HepG2 (cell line): ENCODE results near the gene ATXN1L. TPM values are rescaled to one million over a fixed set of nuclear protein-coding genes. Genes with fewer than 3 reads are reported as not detected.
A peak's percentile ranks its signal among the peaks of the same experiment; 100 is the strongest.

Experiments used
- ATAC-seq: fragments of 200-7000 bp; cut with Tn5 transposase; 3 replicates; pipeline ENCODE4 v1.9.1; 2020; ENCODE audit warnings: mild to moderate bottlenecking, moderate library complexity
- BruUV-seq: library from RNA; stranded (reverse); fragments of 400-500 nt; replicated peaks from 2 replicates; lab custom pipeline; 2021; lab: Mats Ljungman, UMichigan
- CTCF ChIA-PET: fragments of 300-600 bp; formaldehyde crosslinking; extraction: SDS; loops from one replicate; lab custom pipeline; 2021; ENCODE audit warnings: low total read pairs, inconsistent platforms, low intra/inter-chr PET ratio; lab: Yijun Ruan, JAX
- POLR2A ChIA-PET: fragments of 350-600 bp; sonication (Branson Sonifier 250); formaldehyde crosslinking; loops from one replicate; lab custom pipeline; 2020; ENCODE audit warnings: antibody characterized with exemption, inconsistent platforms; lab: Yijun Ruan, JAX
- DNase-seq: peaks from one replicate; pipeline ENCODE4 v3.0.0-alpha.2; 2015; ENCODE audit warnings: low spot score
- FAIRE-seq: peaks from 3 replicates; lab custom pipeline; 2011; peaks lifted over from hg19 to GRCh38; lab: Jason Lieb, UNC
- H2AFZ ChIP-seq: one replicate; pipeline ENCODE4 v1.6.1; 2011; ENCODE audit warnings: low read length, inconsistent platforms
- H3K27ac ChIP-seq: fragments of 300-600 bp; 3 replicates; pipeline ENCODE4 v1.8.0; 2011; ENCODE audit warnings: mixed run types, mild to moderate bottlenecking, mixed read lengths, low read length, inconsistent platforms; ENCODE audit not compliant: insufficient read depth; ENCODE audit errors: extremely low read length
- H3K27me3 ChIP-seq, 2 experiments: fragments of 200-600 bp in 1 of 2; 2 replicates in 1 of 2; 3 replicates in 1 of 2; pipeline versions ENCODE4 v1.6.0 to v1.8.0; 2011; ENCODE audit warnings: low read length in 2 of 2, mild to moderate bottlenecking in 2 of 2, moderate library complexity in 2 of 2, inconsistent platforms in 1 of 2; ENCODE audit not compliant: insufficient read depth in 2 of 2, control insufficient read depth in 1 of 2
- H3K36me3 ChIP-seq, 2 experiments: fragments of 200-600 bp in 1 of 2; replicated peaks in 1 of 2; 2 replicates in 1 of 2; 3 replicates in 1 of 2; pipeline versions ENCODE4 v1.5.1 to v1.8.0; 2011; ENCODE audit warnings: low read length in 2 of 2, inconsistent platforms in 1 of 2; ENCODE audit not compliant: insufficient read depth in 2 of 2, control insufficient read depth in 1 of 2
- H3K4me1 ChIP-seq: 2 replicates; pipeline ENCODE4 v1.5.1; 2012; ENCODE audit warnings: low read length, inconsistent platforms; ENCODE audit not compliant: insufficient read depth
- H3K4me2 ChIP-seq: 2 replicates; pipeline ENCODE4 v1.6.0; 2011; ENCODE audit warnings: low read depth, low read length, inconsistent platforms
- H3K4me3 ChIP-seq, 3 experiments: fragments of 200-600 bp in 1 of 3; sonication (generic), shearing (Covaris generic) in 1 of 3; replicated peaks in 1 of 3; 2 replicates each; pipeline ENCODE4 v1.5.1; 2011 to 2016; ENCODE audit warnings: low read length in 3 of 3, inconsistent platforms in 2 of 3, low read depth in 2 of 3, mild to moderate bottlenecking in 2 of 3, control low read depth in 1 of 3, mixed read lengths in 1 of 3; ENCODE audit not compliant: insufficient read depth in 1 of 3
- H3K79me2 ChIP-seq: one replicate; pipeline ENCODE4 v1.6.1; 2011; ENCODE audit warnings: low read length, inconsistent platforms; ENCODE audit not compliant: insufficient read depth
- H3K9ac ChIP-seq: 2 replicates; pipeline ENCODE4 v1.6.0; 2011; ENCODE audit warnings: mild to moderate bottlenecking, low read depth, low read length, inconsistent platforms; ENCODE audit not compliant: insufficient read depth
- H3K9me3 ChIP-seq: 2 replicates; pipeline ENCODE4 v1.5.1; 2012; ENCODE audit warnings: mild to moderate bottlenecking, low read length
- H4K20me1 ChIP-seq: 2 replicates; pipeline ENCODE4 v1.6.0; 2011; ENCODE audit warnings: inconsistent platforms, mild to moderate bottlenecking, low read length, moderate library complexity; ENCODE audit not compliant: insufficient read depth
- ZMYM2 ChIP-seq: sonication (generic); formaldehyde crosslinking; IDR thresholded peaks from 2 replicates; pipeline ENCODE4 v1.8.0; 2022; ENCODE audit warnings: mild to moderate bottlenecking, missing genetic modification reagents
- ZNF7 ChIP-seq: IDR thresholded peaks from 2 replicates; pipeline ENCODE4 v1.6.1; 2016; ENCODE audit warnings: missing biosample characterization, missing genetic modification reagents
- ZSCAN22 ChIP-seq: sonication (generic); formaldehyde crosslinking; IDR thresholded peaks from 2 replicates; pipeline ENCODE4 v1.4.0; 2020; ENCODE audit warnings: mild to moderate bottlenecking, missing genetic modification reagents
- WGBS: methylation state at CpG from one replicate; pipeline ENCODE4 v1.1.6; 2017; ENCODE audit warnings: low lambda C conversion rate; 5-methylcytosine and 5-hydroxymethylcytosine counted together
- in situ Hi-C: cut with HindIII; loops from 2 replicates; pipeline ENCODE4 v1.10.0; 2017; ENCODE audit warnings: low pct_unique_long_range_greater_than_20kb; ENCODE audit not compliant: extremely low pct_ligation_motif_present
- intact Hi-C: fragments of 100-400 bp; cut with micrococcal nuclease; formaldehyde crosslinking; loops from one replicate; pipeline ENCODE4 v1.10.0; 2022; ENCODE audit not compliant: unreplicated experiment
- polyA plus RNA-seq, 8 experiments: library from polyadenylated mRNA; depleted of rRNA in 3 of 8; stranded (reverse) in 7 of 8; unstranded in 1 of 8; fragments of >200 nt; fragmentation: Illumina TruSeq in 4 of 8; extraction: Trizol in 4 of 8; gene quantifications; 2 replicates each; pipeline versions ENCODE4 v1.2.1 to v1.2.3, GENCODE V29; 2011 to 2016; ENCODE audit warnings: low read depth in 4 of 8, missing spikeins in 1 of 8, mixed read lengths in 1 of 8; ENCODE audit not compliant: insufficient read depth in 1 of 8
- total RNA-seq, 5 experiments: library from RNA; depleted of rRNA; stranded (reverse); fragments of >200 nt; fragmentation: Illumina TruSeq; extraction: Trizol; gene quantifications; 2 replicates each; pipeline ENCODE4 v1.2.3, GENCODE V29; 2016; ENCODE audit warnings: low read depth in 1 of 5
- TF ChIP-seq, protein P1 (sequence below), 2 experiments: sonication (generic) in 1 of 2; formaldehyde crosslinking in 1 of 2; IDR thresholded peaks; 2 replicates each; pipeline versions ENCODE4 v1.6.1 to v1.9.0; 2014 to 2022; ENCODE audit warnings: antibody characterized with exemption in 1 of 2, borderline replicate concordance in 1 of 2, inconsistent platforms in 1 of 2, low read depth in 1 of 2, missing genetic modification reagents in 1 of 2
- TF ChIP-seq, protein P2 (sequence below), 2 experiments: sonication (generic) in 1 of 2; formaldehyde crosslinking in 1 of 2; IDR thresholded peaks; 2 replicates each; pipeline versions ENCODE4 v1.5.1 to v1.6.1; 2011 to 2020; ENCODE audit warnings: borderline replicate concordance in 1 of 2, low read depth in 1 of 2, low read length in 1 of 2, mild to moderate bottlenecking in 1 of 2, missing genetic modification reagents in 1 of 2, moderate library complexity in 1 of 2
- TF ChIP-seq, protein P3 (sequence below): IDR thresholded peaks from 2 replicates; pipeline ENCODE4 v1.6.1; 2016; ENCODE audit warnings: low read depth
- TF ChIP-seq, protein P4 (sequence below): sonication (generic); formaldehyde crosslinking; IDR thresholded peaks from 2 replicates; pipeline ENCODE4 v1.5.0; 2020; ENCODE audit warnings: mild to moderate bottlenecking, missing genetic modification reagents

Gene ATXN1L
- total and polyA plus RNA-seq, 2 of the 13 experiments (the other 11 are each of a cell fraction or from before 2014, with no cell fraction given): 20.0 to 22.4 TPM

DNA sequence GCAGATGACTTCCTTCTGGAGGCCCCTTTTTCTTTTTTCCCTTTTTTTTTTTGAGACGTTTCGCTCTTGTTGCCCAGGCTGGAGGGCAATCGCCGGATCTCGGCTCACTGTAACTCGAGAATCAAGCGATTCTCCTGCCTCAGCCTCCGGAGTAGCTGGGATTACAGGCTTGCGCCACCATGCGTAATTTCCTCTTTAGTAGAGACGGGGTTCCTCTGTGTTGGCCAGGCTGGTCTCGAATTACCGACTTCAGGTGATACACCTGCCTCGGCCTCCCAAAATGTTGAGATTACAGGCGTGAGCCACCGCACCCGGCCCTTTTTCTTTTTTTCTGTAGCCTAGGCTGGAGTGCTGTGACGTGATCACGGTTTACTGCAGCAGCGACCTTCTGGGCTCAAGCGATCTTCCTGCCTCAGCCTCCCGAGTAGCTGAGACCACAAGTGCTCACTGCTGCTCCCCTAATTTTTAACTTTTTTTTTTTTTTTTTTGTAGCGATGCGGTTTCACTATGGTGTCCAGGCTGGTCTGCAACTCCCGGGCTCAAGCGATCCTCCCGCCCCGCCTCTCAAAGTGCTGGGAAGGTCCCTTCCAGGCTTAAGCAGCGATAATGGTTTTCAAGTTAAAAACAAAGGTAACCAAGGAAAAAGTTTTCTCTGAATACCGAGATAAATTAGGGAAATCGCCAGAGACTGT lies 48.6 kb downstream of the ATXN1L start:
- Histone ChIP-seq H3K79me2 (peaks cover 42% of the 10 kb centered on the region), H2AFZ (no peak overlapping the region), H3K4me3 (peak overlapping the region; percentile 85 to 98 (median 95)), H3K27me3 (no peaks in the 10 kb centered on the region; a peak in 1 of 5 replicates), H4K20me1 (peaks cover 30% of the 10 kb centered on the region), H3K4me2 (peak overlapping the region; percentile 100), H3K4me1 (peaks cover 50% of the 10 kb centered on the region), H3K36me3 (peaks cover 0 to 5% of the 10 kb centered on the region in 2 experiments; a peak in 1 of 5 replicates), H3K27ac (peak overlapping the region; percentile 95), H3K9ac (peak overlapping the region; percentile 98), H3K9me3 (no peaks in the 10 kb centered on the region)
- ATAC-seq: peak; percentile 26
- POLR2A ChIA-PET: interaction anchor here (0.7 to 4.9 kb wide), 13 partner anchors 9 to 199 kb away, joined by 3 to 59 read pairs (median 4); partner anchors contain the start of genes AP1G1, DHX38, HPR and TXNL4B
- peak; percentile 56 for DNase-seq
- CTCF ChIA-PET: no interaction called here
- intact Hi-C loops (loop anchor here (2.0 kb wide), 1 partner anchor 66 kb away; no protein-coding TSS in a partner anchor), in situ Hi-C loops (no loop called here)
- WGBS: 1% methylated on average over 31 of the region's 31 CpGs
- peak; percentile 44 for FAIRE-seq
- TSS peak; percentile 89 for BruUV-seq
- TF ChIP-seq, protein P1, sequence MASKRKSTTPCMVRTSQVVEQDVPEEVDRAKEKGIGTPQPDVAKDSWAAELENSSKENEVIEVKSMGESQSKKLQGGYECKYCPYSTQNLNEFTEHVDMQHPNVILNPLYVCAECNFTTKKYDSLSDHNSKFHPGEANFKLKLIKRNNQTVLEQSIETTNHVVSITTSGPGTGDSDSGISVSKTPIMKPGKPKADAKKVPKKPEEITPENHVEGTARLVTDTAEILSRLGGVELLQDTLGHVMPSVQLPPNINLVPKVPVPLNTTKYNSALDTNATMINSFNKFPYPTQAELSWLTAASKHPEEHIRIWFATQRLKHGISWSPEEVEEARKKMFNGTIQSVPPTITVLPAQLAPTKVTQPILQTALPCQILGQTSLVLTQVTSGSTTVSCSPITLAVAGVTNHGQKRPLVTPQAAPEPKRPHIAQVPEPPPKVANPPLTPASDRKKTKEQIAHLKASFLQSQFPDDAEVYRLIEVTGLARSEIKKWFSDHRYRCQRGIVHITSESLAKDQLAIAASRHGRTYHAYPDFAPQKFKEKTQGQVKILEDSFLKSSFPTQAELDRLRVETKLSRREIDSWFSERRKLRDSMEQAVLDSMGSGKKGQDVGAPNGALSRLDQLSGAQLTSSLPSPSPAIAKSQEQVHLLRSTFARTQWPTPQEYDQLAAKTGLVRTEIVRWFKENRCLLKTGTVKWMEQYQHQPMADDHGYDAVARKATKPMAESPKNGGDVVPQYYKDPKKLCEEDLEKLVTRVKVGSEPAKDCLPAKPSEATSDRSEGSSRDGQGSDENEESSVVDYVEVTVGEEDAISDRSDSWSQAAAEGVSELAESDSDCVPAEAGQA (IDR thresholded peaks at IDR 0.05; ENCODE audit: low read depth): peak; percentile 56; the same call in 1 of the 2 replicates
- TF ChIP-seq, protein P1 (CRISPR knock-in tag; IDR thresholded peaks at IDR 0.05; ENCODE audit: borderline replicate concordance): no peak
- no peak for TF ChIP-seq ZNF7
- TF ChIP-seq, protein P2, sequence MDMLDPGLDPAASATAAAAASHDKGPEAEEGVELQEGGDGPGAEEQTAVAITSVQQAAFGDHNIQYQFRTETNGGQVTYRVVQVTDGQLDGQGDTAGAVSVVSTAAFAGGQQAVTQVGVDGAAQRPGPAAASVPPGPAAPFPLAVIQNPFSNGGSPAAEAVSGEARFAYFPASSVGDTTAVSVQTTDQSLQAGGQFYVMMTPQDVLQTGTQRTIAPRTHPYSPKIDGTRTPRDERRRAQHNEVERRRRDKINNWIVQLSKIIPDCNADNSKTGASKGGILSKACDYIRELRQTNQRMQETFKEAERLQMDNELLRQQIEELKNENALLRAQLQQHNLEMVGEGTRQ (IDR thresholded peaks at IDR 0.05; ENCODE audit: low read depth, low read length): no peak
- TF ChIP-seq, protein P2 (CRISPR knock-in tag; IDR thresholded peaks at IDR 0.05; ENCODE audit: borderline replicate concordance): no peak
- TF ChIP-seq ZMYM2 (CRISPR knock-in tag): no peak; the same call in 1 of the 2 replicates
- TF ChIP-seq, protein P3, sequence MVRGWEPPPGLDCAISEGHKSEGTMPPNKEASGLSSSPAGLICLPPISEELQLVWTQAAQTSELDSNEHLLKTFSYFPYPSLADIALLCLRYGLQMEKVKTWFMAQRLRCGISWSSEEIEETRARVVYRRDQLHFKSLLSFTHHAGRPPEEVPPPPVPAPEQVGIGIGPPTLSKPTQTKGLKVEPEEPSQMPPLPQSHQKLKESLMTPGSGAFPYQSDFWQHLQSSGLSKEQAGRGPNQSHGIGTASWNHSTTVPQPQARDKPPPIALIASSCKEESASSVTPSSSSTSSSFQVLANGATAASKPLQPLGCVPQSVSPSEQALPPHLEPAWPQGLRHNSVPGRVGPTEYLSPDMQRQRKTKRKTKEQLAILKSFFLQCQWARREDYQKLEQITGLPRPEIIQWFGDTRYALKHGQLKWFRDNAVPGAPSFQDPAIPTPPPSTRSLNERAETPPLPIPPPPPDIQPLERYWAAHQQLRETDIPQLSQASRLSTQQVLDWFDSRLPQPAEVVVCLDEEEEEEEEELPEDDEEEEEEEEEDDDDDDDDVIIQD (CRISPR knock-in tag): no peak
- TF ChIP-seq, protein P4, sequence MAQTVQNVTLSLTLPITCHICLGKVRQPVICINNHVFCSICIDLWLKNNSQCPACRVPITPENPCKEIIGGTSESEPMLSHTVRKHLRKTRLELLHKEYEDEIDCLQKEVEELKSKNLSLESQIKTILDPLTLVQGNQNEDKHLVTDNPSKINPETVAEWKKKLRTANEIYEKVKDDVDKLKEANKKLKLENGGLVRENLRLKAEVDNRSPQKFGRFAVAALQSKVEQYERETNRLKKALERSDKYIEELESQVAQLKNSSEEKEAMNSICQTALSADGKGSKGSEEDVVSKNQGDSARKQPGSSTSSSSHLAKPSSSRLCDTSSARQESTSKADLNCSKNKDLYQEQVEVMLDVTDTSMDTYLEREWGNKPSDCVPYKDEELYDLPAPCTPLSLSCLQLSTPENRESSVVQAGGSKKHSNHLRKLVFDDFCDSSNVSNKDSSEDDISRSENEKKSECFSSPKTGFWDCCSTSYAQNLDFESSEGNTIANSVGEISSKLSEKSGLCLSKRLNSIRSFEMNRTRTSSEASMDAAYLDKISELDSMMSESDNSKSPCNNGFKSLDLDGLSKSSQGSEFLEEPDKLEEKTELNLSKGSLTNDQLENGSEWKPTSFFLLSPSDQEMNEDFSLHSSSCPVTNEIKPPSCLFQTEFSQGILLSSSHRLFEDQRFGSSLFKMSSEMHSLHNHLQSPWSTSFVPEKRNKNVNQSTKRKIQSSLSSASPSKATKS (CRISPR knock-in tag): no peak
- TF ChIP-seq ZSCAN22 (CRISPR knock-in tag): no peak
